Osteocyte (in vitro differentiated cells): ENCODE data around the gene LASP1. TPM values are rescaled to one million over a fixed set of nuclear protein-coding genes. Genes with fewer than 3 reads are reported as not detected.

Source experiments
- DNase-seq: peaks from one replicate; pipeline ENCODE4 v3.0.0; 2021; ENCODE audit warnings: mixed read lengths; ENCODE audit not compliant: unreplicated experiment; ENCODE audit errors: extremely low spot score
- H3K27ac Mint-ChIP-seq: one replicate; pipeline ENCODE4 v1.8.0; 2021; ENCODE audit warnings: mild to moderate bottlenecking, mixed read lengths; ENCODE audit not compliant: unreplicated experiment
- H3K27me3 Mint-ChIP-seq: one replicate; pipeline ENCODE4 v1.8.0; 2021; ENCODE audit warnings: mixed read lengths; ENCODE audit not compliant: unreplicated experiment
- H3K36me3 Mint-ChIP-seq: one replicate; pipeline ENCODE4 v1.8.0; 2021; ENCODE audit warnings: mixed read lengths; ENCODE audit not compliant: unreplicated experiment
- H3K4me1 Mint-ChIP-seq: one replicate; pipeline ENCODE4 v1.8.0; 2021; ENCODE audit warnings: mixed read lengths; ENCODE audit not compliant: unreplicated experiment
- H3K4me3 Mint-ChIP-seq: one replicate; pipeline ENCODE4 v1.8.0; 2021; ENCODE audit warnings: mild to moderate bottlenecking, moderate library complexity, mixed read lengths; ENCODE audit not compliant: unreplicated experiment
- H3K9me3 Mint-ChIP-seq: one replicate; pipeline ENCODE4 v1.8.0; 2021; ENCODE audit warnings: mixed read lengths; ENCODE audit not compliant: unreplicated experiment
- CTCF ChIP-seq: fragments of 200-600 bp; sonication (generic); IDR thresholded peaks from 2 replicates; pipeline ENCODE4 v1.5.0; 2021; ENCODE audit warnings: antibody characterized with exemption, mild to moderate bottlenecking, moderate library complexity
- total RNA-seq: library from RNA; stranded (reverse); gene quantifications from 2 replicates; pipeline ENCODE4 v1.2.1, GENCODE V29; 2021

LASP1 gene
- total RNA-seq, 1 donor from 2014 or later = 402 TPM

GRCh38 chr17:38960402-38960801 is 90.5 kb downstream of the LASP1 start:
- Mint-ChIP-seq H3K36me3 (no peaks in the 10 kb centered on the region), H3K9me3 (no peaks in the 10 kb centered on the region), H3K27ac (no peak overlapping the region), H3K4me1 (peaks cover 24% of the 10 kb centered on the region), H3K4me3 (no peak overlapping the region), H3K27me3 (no peaks in the 10 kb centered on the region)
- no peak for TF ChIP-seq CTCF
- DNase-seq = no peak

DNA sequence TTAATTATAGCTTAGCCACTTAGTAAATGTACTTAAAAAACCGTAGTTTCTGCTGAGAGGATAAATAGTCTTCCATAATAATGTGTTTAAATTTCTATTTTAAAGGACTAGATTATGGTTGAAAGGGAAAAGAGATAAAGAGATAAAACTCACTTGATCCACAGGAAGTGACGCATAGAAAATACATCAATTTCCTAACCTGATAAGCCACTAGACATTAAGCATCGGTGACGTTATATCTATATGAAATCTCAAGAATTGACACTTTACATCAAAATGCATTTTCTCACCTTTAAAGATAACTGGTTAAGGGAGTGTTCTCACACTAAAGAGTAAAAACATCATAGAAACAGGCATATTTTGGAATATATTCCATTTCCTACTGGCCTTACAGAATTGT is 91.6 kb downstream of the LASP1 start:
- H3K4me3 Mint-ChIP-seq = no peak overlapping the region
- peaks cover 24% of the 10 kb centered on the region for H3K4me1 Mint-ChIP-seq
- no peaks in the 10 kb centered on the region for H3K9me3 Mint-ChIP-seq
- peak overlapping the region; percentile 23 for H3K27ac Mint-ChIP-seq
- no peaks in the 10 kb centered on the region for H3K36me3 Mint-ChIP-seq
- no peaks in the 10 kb centered on the region for H3K27me3 Mint-ChIP-seq
- DNase-seq = no peak
- no peak for TF ChIP-seq CTCF

DNA sequence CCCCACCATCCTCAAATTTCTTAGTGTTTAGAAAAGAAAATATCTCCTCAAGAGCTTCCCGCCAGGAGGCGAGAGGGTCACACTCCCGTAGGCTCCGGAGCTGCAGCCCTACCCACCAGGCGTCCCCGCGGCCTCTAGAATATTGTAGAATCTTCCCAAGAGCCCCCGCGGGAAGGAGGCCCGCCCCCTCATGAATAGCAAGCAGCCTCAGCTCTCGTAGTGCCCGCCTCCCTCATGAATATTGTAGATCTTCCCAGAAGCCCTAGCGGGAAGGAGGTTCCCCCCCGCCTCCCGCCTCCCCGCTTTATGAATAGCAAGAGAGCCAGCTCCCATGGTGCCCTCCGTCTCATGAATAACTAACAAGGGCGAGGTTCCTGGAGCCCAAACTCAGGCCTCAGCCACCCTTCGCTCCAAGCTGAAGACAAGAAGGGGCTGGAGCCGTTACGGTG is 97.5 kb downstream of the LASP1 start, which contains the start of gene FBXO47:
Gene FBXO47 (minus strand): TSS at position 114 of the 449 bp plus-strand sequence. CDS start 4,378 bp downstream, outside the sequence.
- H3K36me3 Mint-ChIP-seq = no peaks in the 10 kb centered on the region
- H3K27me3 Mint-ChIP-seq = no peaks in the 10 kb centered on the region
- H3K27ac Mint-ChIP-seq = peak within 1 kb of the TSS; percentile 47
- no peak within 1 kb of the TSS for H3K4me3 Mint-ChIP-seq
- DNase-seq = no peak
- H3K9me3 Mint-ChIP-seq = no peaks in the 10 kb centered on the region
- TF ChIP-seq CTCF = no peak
- peaks cover 3% of the 10 kb centered on the region for H3K4me1 Mint-ChIP-seq

DNA sequence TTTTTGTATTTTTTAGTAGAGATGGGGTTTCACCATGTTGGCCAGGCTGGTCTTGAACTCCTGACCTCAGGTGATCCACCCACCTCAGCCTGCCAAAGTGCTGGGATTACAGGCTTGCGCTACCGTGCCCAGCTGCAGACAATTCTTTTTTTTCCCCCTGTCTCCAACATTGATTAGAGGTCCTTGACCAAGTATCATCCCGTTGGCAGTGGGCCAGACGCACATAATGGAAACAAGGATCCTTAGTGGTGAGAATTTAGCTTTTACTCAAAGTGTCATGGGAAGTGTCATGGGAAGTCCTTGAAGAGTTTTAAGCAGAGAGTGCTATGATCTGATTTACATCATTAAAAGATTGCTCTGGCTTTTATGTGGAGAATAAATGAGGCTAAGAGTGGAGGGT is 99.4 kb downstream of the LASP1 start:
- Mint-ChIP-seq H3K27ac (no peak overlapping the region), H3K27me3 (no peaks in the 10 kb centered on the region), H3K4me3 (no peak overlapping the region), H3K4me1 (peaks cover 11% of the 10 kb centered on the region), H3K9me3 (no peaks in the 10 kb centered on the region), H3K36me3 (no peaks in the 10 kb centered on the region)
- DNase-seq = no peak
- TF ChIP-seq CTCF = no peak

GRCh38 chr17:38970128-38970527 is 100.3 kb downstream of the LASP1 start:
- Mint-ChIP-seq H3K27ac (no peak overlapping the region), H3K27me3 (no peaks in the 10 kb centered on the region), H3K36me3 (no peaks in the 10 kb centered on the region), H3K9me3 (no peaks in the 10 kb centered on the region), H3K4me3 (no peak overlapping the region), H3K4me1 (peaks cover 14% of the 10 kb centered on the region)
- no peak for DNase-seq
- TF ChIP-seq CTCF = no peak
